ENCODE measurements around the gene TLR5.

GRCh38 chr1:223076362-223076761, 66.7 kb downstream of the TLR5 start:
- no peak for TF ChIP-seq EZH2 (IDR thresholded peaks at IDR 0.05; ENCODE audit: insufficient read depth, poor library complexity, severe bottlenecking)
- TF ChIP-seq EZH2phosphoT487 (IDR thresholded peaks at IDR 0.05; ENCODE audit: insufficient read depth, low read depth): no peak
